Endothelial cell of umbilical vein (primary cell): ENCODE results near the gene KDM4E. TPM values are rescaled to one million over a fixed set of nuclear protein-coding genes. Genes with fewer than 3 reads are reported as not detected.

ENCODE experiments used
- BruUV-seq: library from RNA; stranded (reverse); fragments of 400-500 nt; replicated peaks from 2 replicates; lab custom pipeline; 2021; lab: Mats Ljungman, UMichigan
- CTCF ChIA-PET: fragments of 300-600, 350-600 bp; sonication (Branson Sonifier 250); formaldehyde crosslinking; loops from one replicate; lab custom pipeline; 2021; ENCODE audit warnings: antibody characterized with exemption, inconsistent platforms; lab: Charles Lee
- POLR2A ChIA-PET: fragments of 300-600, 350-600 bp; sonication (Branson Sonifier 250); formaldehyde crosslinking; loops from one replicate; lab custom pipeline; 2021; ENCODE audit warnings: antibody characterized with exemption, inconsistent platforms; lab: Charles Lee
- DNase-seq: peaks from one replicate; pipeline ENCODE4 v3.0.0-alpha.2; 2011; ENCODE audit warnings: low read depth, low spot score
- FAIRE-seq: peaks from 2 replicates; lab custom pipeline; 2011; peaks lifted over from hg19 to GRCh38; lab: Jason Lieb, UNC
- H2AFZ ChIP-seq: 2 replicates; pipeline ENCODE4 v1.6.0; 2012; ENCODE audit warnings: low read depth, low read length, control low read depth, inconsistent platforms
- H3K27ac ChIP-seq: 2 replicates; pipeline ENCODE4 v1.5.1; 2011; ENCODE audit warnings: low read depth, mild to moderate bottlenecking, control low read depth, low read length, moderate library complexity; ENCODE audit not compliant: insufficient read depth
- H3K27me3 ChIP-seq, 2 experiments: 2 replicates each; pipeline versions ENCODE4 v1.6.0 to v1.6.1; 2011; ENCODE audit warnings: low read length in 2 of 2, mixed read lengths in 1 of 2; ENCODE audit not compliant: control insufficient read depth in 2 of 2, insufficient read depth in 2 of 2
- H3K36me3 ChIP-seq, 2 experiments: 2 replicates in 1 of 2; 3 replicates in 1 of 2; pipeline ENCODE4 v1.5.1; 2011; ENCODE audit warnings: low read length in 2 of 2, mild to moderate bottlenecking in 1 of 2, moderate library complexity in 1 of 2; ENCODE audit not compliant: control insufficient read depth in 2 of 2, insufficient read depth in 2 of 2; ENCODE audit errors: extremely low read depth in 1 of 2
- H3K4me1 ChIP-seq: 3 replicates; pipeline ENCODE4 v1.5.1; 2011; ENCODE audit warnings: mild to moderate bottlenecking, low read length; ENCODE audit not compliant: control insufficient read depth, insufficient read depth; ENCODE audit errors: extremely low read depth
- H3K4me2 ChIP-seq: 2 replicates; pipeline ENCODE4 v1.6.1; 2011; ENCODE audit warnings: low read length, control low read depth, mixed read lengths; ENCODE audit not compliant: insufficient read depth
- H3K4me3 ChIP-seq, 3 experiments: fragments of 200-600 bp in 1 of 3; sonication (generic), shearing (Covaris generic) in 1 of 3; replicated peaks in 1 of 3; 2 replicates each; pipeline ENCODE4 v1.5.1; 2011 to 2016; ENCODE audit warnings: control low read depth in 3 of 3, low read length in 3 of 3, mild to moderate bottlenecking in 2 of 3, inconsistent platforms in 1 of 3, low read depth in 1 of 3, moderate library complexity in 1 of 3; ENCODE audit not compliant: insufficient read depth in 1 of 3
- H3K79me2 ChIP-seq: 2 replicates; pipeline ENCODE4 v1.6.0; 2012; ENCODE audit warnings: low read length, inconsistent platforms; ENCODE audit not compliant: control insufficient read depth, insufficient read depth
- H3K9ac ChIP-seq: replicated peaks from 2 replicates; pipeline ENCODE3; 2011; ENCODE audit warnings: low read length, control low read depth; ENCODE audit not compliant: insufficient read depth; ENCODE audit errors: extremely low read depth
- H3K9me1 ChIP-seq: replicated peaks from 3 replicates; pipeline ENCODE4 v1.6.0; 2011; ENCODE audit warnings: mild to moderate bottlenecking, low read length; ENCODE audit not compliant: control insufficient read depth, insufficient read depth; ENCODE audit errors: extremely low read depth
- H3K9me3 ChIP-seq: replicated peaks from 2 replicates; pipeline ENCODE4 v1.5.1; 2012; ENCODE audit warnings: low read length, inconsistent platforms; ENCODE audit not compliant: control insufficient read depth, insufficient read depth
- H4K20me1 ChIP-seq: replicated peaks from 2 replicates; pipeline ENCODE3; 2011; ENCODE audit warnings: mild to moderate bottlenecking, low read length; ENCODE audit not compliant: control insufficient read depth, insufficient read depth; ENCODE audit errors: extremely low read depth
- EZH2 ChIP-seq: IDR thresholded peaks from 2 replicates; pipeline ENCODE4 v1.6.1; 2012; ENCODE audit warnings: borderline replicate concordance, low read depth, mild to moderate bottlenecking, moderate library complexity, low read length, inconsistent platforms; ENCODE audit not compliant: severe bottlenecking
- FOS ChIP-seq: IDR thresholded peaks from 2 replicates; pipeline ENCODE4 v1.6.1; 2011; ENCODE audit warnings: mild to moderate bottlenecking, low read length, moderate library complexity, borderline replicate concordance; ENCODE audit not compliant: insufficient read depth
- GATA2 ChIP-seq: IDR thresholded peaks from 2 replicates; pipeline ENCODE4 v1.7.0; 2011; ENCODE audit warnings: low read depth, mild to moderate bottlenecking, moderate library complexity, mixed read lengths, low read length; ENCODE audit not compliant: insufficient read length, insufficient read depth
- JUN ChIP-seq: IDR thresholded peaks from 2 replicates; pipeline ENCODE4 v1.6.1; 2011; ENCODE audit warnings: borderline replicate concordance, low read depth; ENCODE audit not compliant: insufficient read length, insufficient read depth
- MYC ChIP-seq: IDR thresholded peaks from one replicate; pipeline ENCODE4 v1.6.1; 2011; ENCODE audit warnings: mild to moderate bottlenecking, low read depth, low read length
- POLR2A ChIP-seq: IDR thresholded peaks from 2 replicates; pipeline ENCODE4 v1.6.1; 2012; ENCODE audit warnings: low read depth, mild to moderate bottlenecking, control low read depth, low read length
- POLR2AphosphoS5 ChIP-seq: IDR thresholded peaks from 2 replicates; pipeline ENCODE4 v1.6.1; 2012; ENCODE audit warnings: low read depth, mild to moderate bottlenecking, control low read depth, low read length, moderate library complexity; ENCODE audit not compliant: insufficient read depth
- dilution Hi-C: fragments of 300-500 bp; cut with MboI; formaldehyde crosslinking; loops from one replicate; pipeline ENCODE4 v1.15.0; 2019; ENCODE audit warnings: low sequenced_read_pairs; ENCODE audit not compliant: extremely low pct_ligation_motif_present
- intact Hi-C: fragments of 100-400 bp; cut with micrococcal nuclease; formaldehyde crosslinking; loops from one replicate; pipeline ENCODE4 v1.10.0; 2022
- polyA plus RNA-seq, 4 experiments: library from polyadenylated mRNA; depleted of rRNA in 3 of 4; stranded (reverse) in 3 of 4; unstranded in 1 of 4; fragments of >200 nt; gene quantifications; 2 replicates each; pipeline versions ENCODE4 v1.2.1 to v1.2.3, GENCODE V29; 2011 to 2012; ENCODE audit warnings: missing spikeins in 1 of 4
- total RNA-seq: library from RNA; stranded (reverse); gene quantifications from 2 replicates; pipeline ENCODE4 v1.2.3, GENCODE V29; 2021
- TF ChIP-seq, protein P1 (sequence below): IDR thresholded peaks from 2 replicates; pipeline ENCODE4 v1.6.1; 2011; ENCODE audit not compliant: insufficient read depth, insufficient read length
- TF ChIP-seq, protein P2 (sequence below), 2 donors: IDR thresholded peaks; 1 replicate in 1 of 2; 2 replicates in 1 of 2; pipeline ENCODE4 v1.5.1; 2011; ENCODE audit warnings: low read length in 2 of 2, mild to moderate bottlenecking in 2 of 2, moderate library complexity in 2 of 2, control low read depth in 1 of 2, inconsistent platforms in 1 of 2, low read depth in 1 of 2; ENCODE audit not compliant: insufficient read depth in 1 of 2; ENCODE audit errors: extremely low read depth in 1 of 2

The KDM4E gene
- total and polyA plus RNA-seq, 2 donors (not counting 3 experiments of a cell fraction or from before 2014, with no cell fraction given), result not detected

- intact Hi-C loops (no loop called here), dilution Hi-C loops (no loop called here)
- no peaks in the 10 kb centered on the region for H3K79me2 ChIP-seq
- H3K4me1 ChIP-seq, result peaks cover 18% of the 10 kb centered on the region
- ChIA-PET POLR2A (no interaction called here), CTCF (interaction anchor here (0.9 to 4.3 kb wide), 10 partner anchors 8 to 74 kb away, joined by 3 to 20 read pairs (median 4); partner anchors contain the start of genes ENDOD1 and SRSF8)
- no peak for DNase-seq
- no TSS peak for BruUV-seq
- TF ChIP-seq POLR2AphosphoS5, result no peak
- TF ChIP-seq FOS, result no peak
- TF ChIP-seq JUN, result no peak
- no peak for TF ChIP-seq GATA2
- TF ChIP-seq MYC, result no peak
- TF ChIP-seq, protein P1, sequence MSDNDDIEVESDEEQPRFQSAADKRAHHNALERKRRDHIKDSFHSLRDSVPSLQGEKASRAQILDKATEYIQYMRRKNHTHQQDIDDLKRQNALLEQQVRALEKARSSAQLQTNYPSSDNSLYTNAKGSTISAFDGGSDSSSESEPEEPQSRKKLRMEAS, result no peak
- TF ChIP-seq EZH2, result no peak
- TF ChIP-seq, protein P2, sequence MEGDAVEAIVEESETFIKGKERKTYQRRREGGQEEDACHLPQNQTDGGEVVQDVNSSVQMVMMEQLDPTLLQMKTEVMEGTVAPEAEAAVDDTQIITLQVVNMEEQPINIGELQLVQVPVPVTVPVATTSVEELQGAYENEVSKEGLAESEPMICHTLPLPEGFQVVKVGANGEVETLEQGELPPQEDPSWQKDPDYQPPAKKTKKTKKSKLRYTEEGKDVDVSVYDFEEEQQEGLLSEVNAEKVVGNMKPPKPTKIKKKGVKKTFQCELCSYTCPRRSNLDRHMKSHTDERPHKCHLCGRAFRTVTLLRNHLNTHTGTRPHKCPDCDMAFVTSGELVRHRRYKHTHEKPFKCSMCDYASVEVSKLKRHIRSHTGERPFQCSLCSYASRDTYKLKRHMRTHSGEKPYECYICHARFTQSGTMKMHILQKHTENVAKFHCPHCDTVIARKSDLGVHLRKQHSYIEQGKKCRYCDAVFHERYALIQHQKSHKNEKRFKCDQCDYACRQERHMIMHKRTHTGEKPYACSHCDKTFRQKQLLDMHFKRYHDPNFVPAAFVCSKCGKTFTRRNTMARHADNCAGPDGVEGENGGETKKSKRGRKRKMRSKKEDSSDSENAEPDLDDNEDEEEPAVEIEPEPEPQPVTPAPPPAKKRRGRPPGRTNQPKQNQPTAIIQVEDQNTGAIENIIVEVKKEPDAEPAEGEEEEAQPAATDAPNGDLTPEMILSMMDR (IDR thresholded peaks at IDR 0.05; ENCODE audit: extremely low read depth in 1 of 2, insufficient read depth in 1 of 2, low read depth in 1 of 2, low read length in 2 of 2), result no peak
- TF ChIP-seq POLR2A, result no peak
- no peak overlapping the region for H3K27ac ChIP-seq
- no peak overlapping the region for H3K4me3 ChIP-seq
- H2AFZ ChIP-seq, result no peak overlapping the region
- H3K4me2 ChIP-seq, result no peak overlapping the region
- H3K27me3 ChIP-seq, result no peaks in the 10 kb centered on the region
- H4K20me1 ChIP-seq, result no peaks in the 10 kb centered on the region
- no peak for FAIRE-seq
- no peak overlapping the region for H3K9ac ChIP-seq
- H3K36me3 ChIP-seq, result no peaks in the 10 kb centered on the region
- H3K9me1 ChIP-seq, result no peaks in the 10 kb centered on the region
- no peaks in the 10 kb centered on the region for H3K9me3 ChIP-seq
Observed at GRCh38 chr11:95076981-95077380, 51.9 kb downstream of the KDM4E start.

Other genes starting within 250 kb of the KDM4E start
- gene CWC15, start 51.7 kb upstream of the KDM4E start, total RNA-seq, result 72.0 and 75.6 TPM in 2 replicates
- gene CWC15, start 51.7 kb upstream of the KDM4E start, polyA plus RNA-seq, result 11.1 and 16.9 TPM in 2 replicates
- gene KDM4D, start 51.5 kb upstream of the KDM4E start, total RNA-seq, result 1.0 and 1.3 TPM in 2 replicates
- gene KDM4D, start 51.5 kb upstream of the KDM4E start, polyA plus RNA-seq, result 1.3 and 1.4 TPM in 2 replicates
- gene KDM4F, start 24.2 kb downstream of the KDM4E start, total RNA-seq, result not detected in 2 replicates
- gene KDM4F, start 24.2 kb downstream of the KDM4E start, polyA plus RNA-seq, result not detected in 2 replicates
- gene SRSF8, start 41.7 kb downstream of the KDM4E start, total RNA-seq, result 29.2 and 31.3 TPM in 2 replicates
- 19.5 and 21.9 TPM in 2 replicates for gene SRSF8, start 41.7 kb downstream of the KDM4E start, polyA plus RNA-seq
- gene ENDOD1, start 64.6 kb downstream of the KDM4E start, total RNA-seq, result 17.1 and 20.5 TPM in 2 replicates
- gene ENDOD1, start 64.6 kb downstream of the KDM4E start, polyA plus RNA-seq, result 10.2 and 10.5 TPM in 2 replicates
- 5.6 and 6.9 TPM in 2 replicates for gene SESN3, start 205.9 kb downstream of the KDM4E start, total RNA-seq
- gene SESN3, start 205.9 kb downstream of the KDM4E start, polyA plus RNA-seq, result 1.3 and 1.6 TPM in 2 replicates